Fibroblast of pulmonary artery (primary cell): ENCODE data around the gene NCBP2.

Experiments
- DNase-seq: peaks from one replicate; pipeline ENCODE4 v3.0.0-alpha.2; 2010; ENCODE audit warnings: low read depth
- H3K4me3 ChIP-seq: replicated peaks from 2 replicates; pipeline ENCODE4 v1.5.1; 2011; ENCODE audit warnings: low read depth, mild to moderate bottlenecking, control low read depth, low read length, moderate library complexity
- TF ChIP-seq, protein P1 (sequence below): IDR thresholded peaks from 2 replicates; pipeline ENCODE4 v1.5.1; 2011; ENCODE audit warnings: mild to moderate bottlenecking, control low read depth, low read length, inconsistent platforms; ENCODE audit errors: missing control alignments

The NCBP2 gene

DNA sequence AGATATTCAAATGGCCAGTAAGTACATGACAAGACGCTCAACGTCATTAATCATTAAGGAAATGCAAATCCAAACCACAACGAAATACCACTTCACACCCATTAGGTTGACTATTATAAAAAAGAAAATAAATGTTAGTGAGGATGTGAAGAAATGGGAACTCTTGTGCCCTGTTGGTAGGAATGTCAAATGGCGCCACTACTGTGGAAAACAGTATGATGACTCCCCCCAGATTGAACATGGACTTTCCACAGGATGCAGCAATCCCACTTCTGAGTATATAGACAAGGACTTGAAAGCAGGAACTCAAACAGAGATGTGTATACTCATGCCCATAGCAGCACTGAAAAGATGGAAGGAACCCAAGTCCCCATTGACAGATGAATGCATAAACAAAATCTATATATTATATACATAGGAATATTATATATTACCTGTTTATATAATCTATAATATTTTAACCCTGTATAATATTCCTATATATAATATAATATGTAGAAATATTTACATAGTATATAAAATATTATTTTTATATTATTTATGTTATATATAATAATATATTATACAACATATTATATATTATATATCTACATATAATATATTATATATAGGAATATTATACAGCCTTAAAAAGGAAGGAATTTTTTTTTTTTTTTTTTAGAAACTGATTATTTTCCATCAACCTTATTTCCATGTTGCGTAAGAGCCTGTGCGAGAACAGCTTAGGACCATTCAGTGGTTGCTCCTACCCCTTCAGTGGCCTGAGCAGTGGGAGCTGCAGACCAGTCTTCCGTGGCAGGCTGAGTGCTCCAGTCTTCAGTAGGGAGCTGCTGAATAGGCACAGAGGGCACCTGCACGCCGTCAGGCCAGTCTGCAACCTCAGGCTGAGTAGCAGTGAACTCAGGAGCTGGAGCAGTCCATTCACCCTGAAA lies 43.9 kb upstream of the NCBP2 start:
- TF ChIP-seq, protein P1, sequence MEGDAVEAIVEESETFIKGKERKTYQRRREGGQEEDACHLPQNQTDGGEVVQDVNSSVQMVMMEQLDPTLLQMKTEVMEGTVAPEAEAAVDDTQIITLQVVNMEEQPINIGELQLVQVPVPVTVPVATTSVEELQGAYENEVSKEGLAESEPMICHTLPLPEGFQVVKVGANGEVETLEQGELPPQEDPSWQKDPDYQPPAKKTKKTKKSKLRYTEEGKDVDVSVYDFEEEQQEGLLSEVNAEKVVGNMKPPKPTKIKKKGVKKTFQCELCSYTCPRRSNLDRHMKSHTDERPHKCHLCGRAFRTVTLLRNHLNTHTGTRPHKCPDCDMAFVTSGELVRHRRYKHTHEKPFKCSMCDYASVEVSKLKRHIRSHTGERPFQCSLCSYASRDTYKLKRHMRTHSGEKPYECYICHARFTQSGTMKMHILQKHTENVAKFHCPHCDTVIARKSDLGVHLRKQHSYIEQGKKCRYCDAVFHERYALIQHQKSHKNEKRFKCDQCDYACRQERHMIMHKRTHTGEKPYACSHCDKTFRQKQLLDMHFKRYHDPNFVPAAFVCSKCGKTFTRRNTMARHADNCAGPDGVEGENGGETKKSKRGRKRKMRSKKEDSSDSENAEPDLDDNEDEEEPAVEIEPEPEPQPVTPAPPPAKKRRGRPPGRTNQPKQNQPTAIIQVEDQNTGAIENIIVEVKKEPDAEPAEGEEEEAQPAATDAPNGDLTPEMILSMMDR = no peak
- H3K4me3 ChIP-seq = no peak overlapping the region
- DNase-seq = peak; percentile 23

DNA sequence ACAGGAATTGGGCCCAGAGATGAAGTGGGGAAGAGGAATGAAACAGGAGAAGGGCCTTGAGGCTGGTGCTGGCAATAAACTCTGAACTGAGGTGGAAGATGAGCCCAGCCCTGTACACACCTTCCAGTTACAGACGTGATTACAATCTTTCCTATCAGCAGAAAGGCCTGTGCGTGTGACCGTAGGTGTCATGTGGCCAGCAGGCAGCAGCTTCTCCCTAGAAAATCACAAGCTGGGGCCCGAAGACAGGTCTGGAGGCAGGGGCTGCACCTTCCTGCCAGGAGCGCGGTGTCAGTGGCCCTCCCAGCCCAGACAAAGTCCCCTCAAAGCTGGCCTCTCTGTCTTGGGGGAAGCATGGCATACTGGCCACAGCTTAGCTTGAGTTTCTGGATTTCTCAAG lies 43.0 kb upstream of the NCBP2 start:
- no peak for DNase-seq
- TF ChIP-seq, protein P1 = no peak
- no peak overlapping the region for H3K4me3 ChIP-seq

DNA sequence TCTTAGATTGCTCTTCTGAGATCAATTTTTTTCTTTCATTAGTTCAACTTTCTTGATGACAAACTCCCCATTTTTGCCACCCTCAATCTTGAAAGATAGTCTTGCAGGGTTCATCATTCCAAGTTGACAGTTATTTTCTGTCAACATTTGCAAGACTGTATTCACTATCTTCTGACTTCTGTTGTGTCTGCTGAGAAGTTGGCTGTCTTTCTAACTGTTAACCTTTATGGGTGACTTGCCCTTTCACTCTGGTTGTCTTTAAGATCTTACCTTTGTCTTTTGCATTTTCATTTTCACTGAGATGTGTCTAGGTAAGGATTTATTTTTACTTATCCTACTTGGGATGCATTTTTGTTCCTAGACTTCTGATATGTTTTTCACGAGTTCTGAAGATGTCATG lies 40.9 kb upstream of the NCBP2 start:
- TF ChIP-seq, protein P1 = no peak
- DNase-seq = no peak
- H3K4me3 ChIP-seq = no peak overlapping the region

DNA sequence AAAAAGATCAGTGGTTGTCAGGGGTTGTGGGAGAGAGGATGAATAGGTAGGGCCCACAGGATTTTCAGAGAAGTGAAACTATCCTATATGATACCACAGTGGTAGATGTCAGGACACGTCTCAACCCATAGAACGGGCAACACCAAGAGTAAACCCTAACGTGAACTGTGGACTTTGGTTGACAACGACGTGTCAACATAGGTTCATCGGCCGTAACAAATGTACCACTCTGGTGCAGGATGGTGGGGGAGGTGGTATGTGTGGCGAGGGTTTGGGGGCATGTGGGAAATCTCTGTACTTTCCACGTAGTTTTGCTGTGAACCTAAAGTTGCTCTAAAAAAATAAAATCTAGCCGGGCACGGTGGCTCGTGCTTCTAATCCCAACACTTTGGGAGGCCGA lies 39.3 kb upstream of the NCBP2 start:
- DNase-seq = no peak
- no peak overlapping the region for H3K4me3 ChIP-seq
- TF ChIP-seq, protein P1 = no peak

DNA sequence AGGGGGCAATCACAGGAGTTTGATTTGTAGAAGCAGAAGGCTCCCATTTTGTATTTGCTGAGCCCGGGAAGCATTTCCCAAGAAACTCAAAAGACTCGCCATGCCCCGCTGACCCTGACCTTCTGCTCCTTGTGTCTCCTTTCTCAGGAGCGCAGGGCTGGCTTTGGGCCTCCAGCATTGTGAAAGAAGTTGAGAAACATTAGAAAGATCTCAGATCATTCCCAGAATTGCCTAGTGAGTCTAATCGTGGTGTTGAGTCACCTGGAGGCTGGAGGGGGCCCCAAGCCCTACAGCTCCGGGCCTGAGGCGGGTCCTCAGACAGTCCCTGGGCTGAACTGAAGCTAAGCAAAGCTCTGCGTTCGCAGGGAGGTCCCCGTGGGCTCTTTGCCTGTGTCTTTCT lies 37.2 kb upstream of the NCBP2 start:
- TF ChIP-seq, protein P1 = no peak
- no peak overlapping the region for H3K4me3 ChIP-seq
- peak; percentile 91 for DNase-seq

DNA sequence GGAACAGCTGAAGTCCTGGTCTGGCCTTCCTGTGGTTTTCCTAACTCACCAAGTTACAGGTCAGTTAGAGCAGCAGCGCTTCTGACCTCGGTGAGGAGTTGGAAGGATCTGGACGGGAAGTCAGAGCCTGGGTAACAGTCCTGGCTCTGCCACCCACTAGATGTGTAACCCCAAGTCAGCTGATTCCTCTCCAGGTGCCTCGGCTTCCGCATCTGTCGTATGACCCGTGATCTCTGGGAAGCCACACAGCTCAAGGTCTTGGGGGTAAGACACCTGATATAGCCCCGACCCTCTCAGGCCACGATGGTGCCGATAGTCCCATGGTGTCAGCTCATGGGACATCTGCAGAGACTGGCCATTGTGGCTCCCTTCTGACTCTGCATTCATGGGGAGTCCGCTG lies 34.6 kb upstream of the NCBP2 start:
- TF ChIP-seq, protein P1 = no peak
- H3K4me3 ChIP-seq = no peak overlapping the region
- no peak for DNase-seq

DNA sequence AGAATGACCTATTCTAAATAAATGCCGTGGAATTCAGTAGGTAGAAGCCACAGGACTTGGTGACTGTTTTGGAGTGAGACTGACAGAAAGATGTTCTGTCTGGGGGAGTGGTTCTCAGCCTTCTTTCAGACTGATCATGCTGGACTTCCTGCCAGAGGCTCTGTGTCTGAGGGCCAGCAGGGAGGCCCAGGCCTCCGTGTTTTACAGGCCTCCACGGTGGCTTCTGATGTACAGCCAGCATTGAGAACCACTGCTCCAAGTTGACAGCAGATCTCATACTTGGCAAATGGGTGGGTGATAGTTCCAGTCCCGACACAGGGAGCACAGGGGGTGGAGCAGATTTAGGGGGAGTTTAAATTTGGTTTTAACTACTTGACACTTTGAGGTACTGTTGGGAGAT lies 33.0 kb upstream of the NCBP2 start:
- TF ChIP-seq, protein P1 = no peak

More for the DNA sequence above, 33.0 kb upstream of the NCBP2 start:
- no peak for DNase-seq
- H3K4me3 ChIP-seq = no peak overlapping the region
